GM12874 (cell line): ENCODE results near the gene MLST8.

Experiments used
- CTCF ChIP-seq: IDR thresholded peaks from 2 replicates; pipeline ENCODE4 v1.5.1; 2011; ENCODE audit warnings: low read depth, mild to moderate bottlenecking, control low read depth, low read length, moderate library complexity; ENCODE audit not compliant: insufficient read depth

MLST8 gene

DNA sequence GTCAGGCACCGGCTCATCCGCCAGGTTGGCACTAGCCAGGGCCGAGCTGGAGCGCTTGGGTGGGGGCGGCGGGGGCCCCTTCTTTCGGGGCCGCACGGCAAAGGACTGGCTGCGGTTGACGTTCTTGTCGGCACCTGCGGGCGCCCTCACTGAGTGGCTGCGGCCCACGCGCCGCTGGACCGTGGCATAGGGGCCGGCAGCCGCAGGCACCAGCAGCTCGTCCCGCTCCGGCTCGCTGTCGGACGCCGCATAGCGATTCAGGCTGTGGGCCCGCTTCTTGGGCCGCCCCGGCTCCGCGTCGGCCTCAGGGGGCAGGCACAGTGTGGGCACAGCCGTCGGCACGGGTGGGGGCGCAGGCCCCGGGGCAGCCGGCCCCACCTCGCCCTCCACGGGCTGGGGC, 24.8 kb upstream of the MLST8 start:
- TF ChIP-seq CTCF, result no peak

DNA sequence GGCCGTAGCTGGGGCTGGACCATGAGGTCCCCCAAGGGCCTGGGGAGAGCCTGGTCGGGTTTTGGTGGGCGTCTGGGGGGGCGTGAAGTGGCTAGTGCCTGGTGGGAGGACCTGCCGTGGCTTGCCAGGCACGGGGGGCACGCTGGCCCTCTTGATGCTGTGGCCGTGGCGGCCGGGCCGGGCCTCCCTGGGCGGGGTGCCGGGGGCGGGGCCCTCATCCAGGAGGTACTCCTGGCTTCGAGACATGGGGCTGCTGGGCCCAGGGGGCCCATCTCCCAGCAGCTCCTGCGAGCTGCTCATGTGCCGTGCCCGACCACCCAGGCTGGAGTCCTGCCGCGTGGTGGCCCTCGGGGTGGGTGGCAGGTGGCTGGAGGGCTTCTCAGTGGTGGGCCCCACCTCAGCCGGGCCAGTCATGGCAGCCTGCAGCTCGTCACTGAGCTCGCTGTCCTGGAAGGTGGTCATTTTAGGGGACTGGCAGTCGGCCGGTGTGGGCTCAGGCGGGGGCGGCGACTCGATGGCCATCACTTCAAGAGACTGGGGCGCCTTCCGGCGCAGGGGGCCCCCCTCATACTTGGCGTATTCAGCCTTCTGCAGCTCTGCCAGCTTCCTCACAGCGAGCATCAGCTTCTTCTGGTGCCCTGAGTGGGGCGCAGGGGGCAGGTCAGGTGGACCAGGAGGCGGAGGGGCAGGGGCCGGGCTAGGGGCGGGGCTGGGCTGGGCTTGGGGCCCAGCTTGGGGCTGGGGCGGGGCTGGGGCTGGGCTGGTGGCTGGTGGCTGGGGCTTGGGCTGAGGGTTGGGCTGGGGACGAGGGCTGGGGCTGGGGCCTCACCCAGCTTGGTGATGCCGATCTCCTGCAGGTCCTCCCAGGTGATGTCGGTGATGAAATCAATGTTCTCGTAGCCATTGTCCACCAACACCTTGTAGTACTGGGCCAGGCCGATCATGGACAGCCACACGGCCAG, 24.0 kb upstream of the MLST8 start:
- TF ChIP-seq CTCF, result no peak

GRCh38 chr16:2181952-2182351, 23.3 kb upstream of the MLST8 start:
- TF ChIP-seq CTCF, result no peak

DNA sequence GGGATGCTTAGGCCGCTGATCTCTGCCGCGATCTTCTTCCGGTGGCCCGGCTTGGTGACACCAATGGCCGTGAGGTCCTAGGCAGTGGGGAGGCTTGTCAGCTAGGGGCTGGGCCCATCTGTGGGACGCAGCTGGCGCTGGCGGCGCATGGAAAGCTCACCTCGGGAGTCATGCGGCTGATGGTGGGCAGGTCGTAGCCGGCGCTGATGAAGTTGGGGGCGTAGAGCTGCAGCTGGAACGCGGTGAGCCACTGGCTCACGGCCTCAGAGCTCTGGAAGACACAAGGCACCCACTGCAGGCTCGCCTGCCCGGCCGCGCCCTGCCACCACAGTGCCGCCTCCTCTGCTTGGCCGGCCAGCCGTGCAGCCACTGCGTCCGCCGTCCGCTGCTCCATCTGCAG, 21.6 kb upstream of the MLST8 start:
- TF ChIP-seq CTCF, result no peak

GRCh38 chr16:2184346-2184745, 20.9 kb upstream of the MLST8 start:
- no peak for TF ChIP-seq CTCF

GRCh38 chr16:2184962-2185361, 20.3 kb upstream of the MLST8 start:
- no peak for TF ChIP-seq CTCF

- no peak for TF ChIP-seq CTCF
Observed at GRCh38 chr16:2186064-2186463, 19.2 kb upstream of the MLST8 start.
